H1 (cell line): Measurements from ENCODE around the gene SPATA33. TPM values are rescaled to one million over a fixed set of nuclear protein-coding genes. Genes with fewer than 3 reads are reported as not detected.

Experiments
- CTCF ChIA-PET: fragments of 300-600 bp; sonication (Branson Sonifier 250); formaldehyde crosslinking; loops from one replicate; lab custom pipeline; 2021; ENCODE audit not compliant: partially characterized antibody; lab: Charles Lee
- POLR2A ChIA-PET: fragments of 300-600 bp; sonication (Branson Sonifier 250); formaldehyde crosslinking; loops from one replicate; lab custom pipeline; 2021; ENCODE audit warnings: inconsistent platforms; ENCODE audit not compliant: partially characterized antibody; lab: Charles Lee
- DNase-seq, 2 experiments: peaks; one replicate each; pipeline versions ENCODE4 v3.0.0 to v3.0.0-alpha.2; 2010 to 2022; ENCODE audit warnings: low spot score in 2 of 2, low read depth in 1 of 2, mixed read lengths in 1 of 2
- FAIRE-seq: peaks from 2 replicates; lab custom pipeline; 2011; peaks lifted over from hg19 to GRCh38; lab: Jason Lieb, UNC
- H2AFZ ChIP-seq: 2 replicates; pipeline ENCODE4 v1.8.1; 2012; ENCODE audit warnings: low read length, inconsistent platforms
- H2AK5ac ChIP-seq: 2 replicates; pipeline ENCODE4 v1.6.1; 2013; ENCODE audit warnings: low read depth, low read length
- H2BK120ac ChIP-seq: replicated peaks from 2 replicates; pipeline ENCODE3; 2013; ENCODE audit warnings: low read depth, low read length, inconsistent platforms
- H2BK12ac ChIP-seq: 2 replicates; pipeline ENCODE4 v1.6.1; 2013; ENCODE audit warnings: low read depth, low read length
- H2BK15ac ChIP-seq: 2 replicates; pipeline ENCODE4 v1.6.1; 2013; ENCODE audit warnings: low read length
- H2BK20ac ChIP-seq: 2 replicates; pipeline ENCODE4 v1.6.1; 2013; ENCODE audit warnings: low read length
- H2BK5ac ChIP-seq: 2 replicates; pipeline ENCODE4 v1.6.1; 2013; ENCODE audit warnings: low read depth, low read length
- H3K14ac ChIP-seq: 2 replicates; pipeline ENCODE4 v1.6.1; 2013; ENCODE audit warnings: inconsistent platforms; ENCODE audit not compliant: insufficient read length
- H3K18ac ChIP-seq: 2 replicates; pipeline ENCODE4 v1.6.1; 2013; ENCODE audit warnings: low read length; ENCODE audit errors: extremely low read depth
- H3K23ac ChIP-seq: 2 replicates; pipeline ENCODE4 v1.6.1; 2013; ENCODE audit warnings: inconsistent platforms; ENCODE audit not compliant: insufficient read length
- H3K23me2 ChIP-seq: 2 replicates; pipeline ENCODE4 v1.6.1; 2013; ENCODE audit warnings: low read depth, low read length
- H3K27ac ChIP-seq: 2 replicates; pipeline ENCODE4 v1.6.1; 2011; ENCODE audit warnings: low read depth, low read length, inconsistent platforms
- H3K27me3 ChIP-seq, 4 experiments: replicated peaks in 1 of 4; 1 replicate in 1 of 4; 2 replicates in 3 of 4; pipeline versions ENCODE4 v1.6.1 to v1.8.1; 2011 to 2013; ENCODE audit warnings: low read length in 3 of 4, mild to moderate bottlenecking in 3 of 4, inconsistent platforms in 2 of 4, mixed read lengths in 2 of 4, moderate library complexity in 1 of 4; ENCODE audit not compliant: control insufficient read depth in 3 of 4, insufficient read depth in 3 of 4; ENCODE audit errors: extremely low read depth in 1 of 4
- H3K36me3 ChIP-seq, 4 experiments: 2 replicates each; pipeline versions ENCODE4 v1.6.1 to v1.8.1; 2011 to 2013; ENCODE audit warnings: mild to moderate bottlenecking in 4 of 4, low read length in 3 of 4, moderate library complexity in 2 of 4, control low read depth in 1 of 4, inconsistent platforms in 1 of 4; ENCODE audit not compliant: insufficient read depth in 4 of 4, control insufficient read depth in 2 of 4
- H3K4ac ChIP-seq: replicated peaks from 2 replicates; pipeline ENCODE3; 2013; ENCODE audit warnings: low read length, low read depth, mixed read lengths, inconsistent platforms; ENCODE audit not compliant: insufficient read length
- H3K4me1 ChIP-seq, 4 experiments: replicated peaks in 1 of 4; 1 replicate in 1 of 4; 2 replicates in 3 of 4; pipeline versions ENCODE4 v1.6.1 to v1.8.1; 2011 to 2013; ENCODE audit warnings: low read length in 3 of 4, inconsistent platforms in 2 of 4, mixed read lengths in 1 of 4; ENCODE audit not compliant: insufficient read depth in 4 of 4, control insufficient read depth in 3 of 4
- H3K4me2 ChIP-seq, 2 experiments: 2 replicates each; pipeline versions ENCODE4 v1.6.1 to v1.8.1; 2011 to 2013; ENCODE audit warnings: low read depth in 2 of 2, low read length in 2 of 2, control low read depth in 1 of 2, inconsistent platforms in 1 of 2, mild to moderate bottlenecking in 1 of 2; ENCODE audit not compliant: insufficient read depth in 1 of 2
- H3K4me3 ChIP-seq, 4 experiments: fragments of 200-600, 300-600 bp in 1 of 4; sonication (generic), shearing (Covaris generic), sonication (Bioruptor Twin) in 1 of 4; 2 replicates each; pipeline versions ENCODE4 v1.5.1 to v1.8.1; 2011 to 2016; ENCODE audit warnings: low read length in 4 of 4, low read depth in 3 of 4, control low read depth in 2 of 4, inconsistent platforms in 2 of 4, mild to moderate bottlenecking in 2 of 4, mixed read lengths in 1 of 4, moderate library complexity in 1 of 4; ENCODE audit not compliant: insufficient read depth in 2 of 4; ENCODE audit errors: extremely low read depth in 1 of 4
- H3K56ac ChIP-seq: replicated peaks from 2 replicates; pipeline ENCODE3; 2013; ENCODE audit warnings: low read depth, mild to moderate bottlenecking, mixed read lengths, low read length, inconsistent platforms; ENCODE audit not compliant: insufficient read length
- H3K79me1 ChIP-seq: 2 replicates; pipeline ENCODE4 v1.6.1; 2013; ENCODE audit warnings: low read depth, low read length, control low read depth
- H3K79me2 ChIP-seq, 2 experiments: 2 replicates each; pipeline versions ENCODE4 v1.6.1 to v1.8.1; 2012 to 2013; ENCODE audit warnings: low read length in 2 of 2, mild to moderate bottlenecking in 2 of 2, inconsistent platforms in 1 of 2; ENCODE audit not compliant: insufficient read depth in 2 of 2, control insufficient read depth in 1 of 2
- H3K9ac ChIP-seq, 4 experiments: replicated peaks in 1 of 4; 1 replicate in 1 of 4; 2 replicates in 3 of 4; pipeline versions ENCODE4 v1.6.1 to v1.8.1; 2011 to 2013; ENCODE audit warnings: low read depth in 3 of 4, low read length in 3 of 4, control low read depth in 2 of 4, mild to moderate bottlenecking in 2 of 4, moderate library complexity in 2 of 4, inconsistent platforms in 1 of 4; ENCODE audit errors: extremely low read depth in 1 of 4
- H3K9me3 ChIP-seq, 2 experiments: 2 replicates each; pipeline versions ENCODE4 v1.6.1 to v1.8.1; 2012 to 2013; ENCODE audit warnings: mild to moderate bottlenecking in 2 of 2, moderate library complexity in 2 of 2, control low read depth in 1 of 2, inconsistent platforms in 1 of 2, low read depth in 1 of 2, low read length in 1 of 2, mixed read lengths in 1 of 2; ENCODE audit not compliant: insufficient read depth in 2 of 2
- H4K20me1 ChIP-seq, 2 experiments: replicated peaks in 1 of 2; 2 replicates each; pipeline versions ENCODE3 to v1.8.1; 2011 to 2013; ENCODE audit warnings: inconsistent platforms in 2 of 2, low read length in 2 of 2, mild to moderate bottlenecking in 1 of 2; ENCODE audit not compliant: insufficient read depth in 2 of 2, control insufficient read depth in 1 of 2
- H4K5ac ChIP-seq: 2 replicates; pipeline ENCODE4 v1.6.1; 2013; ENCODE audit warnings: low read length, low read depth, mixed read lengths, inconsistent platforms; ENCODE audit not compliant: insufficient read length
- H4K8ac ChIP-seq: 2 replicates; pipeline ENCODE4 v1.8.0; 2013; ENCODE audit warnings: mild to moderate bottlenecking, moderate library complexity, low read length, inconsistent platforms; ENCODE audit not compliant: insufficient read depth; ENCODE audit errors: extremely low read depth
- H4K91ac ChIP-seq: replicated peaks from 2 replicates; pipeline ENCODE3; 2013; ENCODE audit warnings: low read length, mixed read lengths, inconsistent platforms; ENCODE audit not compliant: insufficient read length
- HDAC6 ChIP-seq: IDR thresholded peaks from one replicate; pipeline ENCODE4 v1.7.1; 2012; ENCODE audit warnings: low read depth, mild to moderate bottlenecking, inconsistent platforms, low read length, moderate library complexity
- KDM1A ChIP-seq: fragments of 200-600, 300-600 bp; sonication (generic); IDR thresholded peaks from 2 replicates; pipeline ENCODE4 v1.7.1; 2016; ENCODE audit warnings: mild to moderate bottlenecking, low read length, borderline replicate concordance
- KDM5A ChIP-seq: fragments of 200-600 bp; IDR thresholded peaks from 2 replicates; pipeline ENCODE4 v1.7.1; 2012; ENCODE audit warnings: mild to moderate bottlenecking, low read length, inconsistent platforms, mixed read lengths
- NANOG ChIP-seq: IDR thresholded peaks from 2 replicates; pipeline ENCODE4 v1.6.1; 2011; ENCODE audit warnings: low read length, low read depth, mild to moderate bottlenecking, inconsistent platforms; ENCODE audit not compliant: insufficient read depth, poor library complexity, severe bottlenecking
- POLR2AphosphoS5 ChIP-seq: IDR thresholded peaks from 2 replicates; pipeline ENCODE4 v1.6.1; 2011; ENCODE audit warnings: low read depth, low read length
- RFX5 ChIP-seq: IDR thresholded peaks from 2 replicates; pipeline ENCODE4 v1.6.1; 2011; ENCODE audit warnings: low read depth, low read length, improper control_type of control experiment, borderline replicate concordance
- SIX5 ChIP-seq: IDR thresholded peaks from 2 replicates; pipeline ENCODE4 v1.6.1; 2011; ENCODE audit warnings: mild to moderate bottlenecking, low read depth, low read length
- SP2 ChIP-seq: IDR thresholded peaks from 2 replicates; pipeline ENCODE4 v1.6.1; 2012; ENCODE audit warnings: mild to moderate bottlenecking, low read length, inconsistent platforms
- SRF ChIP-seq: IDR thresholded peaks from 2 replicates; pipeline ENCODE4 v1.6.1; 2011; ENCODE audit warnings: mild to moderate bottlenecking, low read depth, low read length, moderate library complexity
- TAF7 ChIP-seq: optimal IDR thresholded peaks from 2 replicates; pipeline ENCODE3; 2011; ENCODE audit warnings: low read depth, mild to moderate bottlenecking, inconsistent platforms, low read length, moderate library complexity, borderline replicate concordance
- WGBS, 2 experiments: shearing (Covaris generic) in 1 of 2; methylation state at CpG; one replicate each; pipeline versions ENCODE4 v1.1.6 to v1.1.7; 2013 to 2015; ENCODE audit warnings: low lambda C conversion rate in 2 of 2, mixed read lengths in 2 of 2, inconsistent platforms in 1 of 2, low coverage in 1 of 2, missing lambda C conversion rate in 1 of 2; ENCODE audit not compliant: insufficient replicate concordance in 2 of 2, insufficient coverage in 1 of 2, insufficient read length in 1 of 2; ENCODE audit errors: extremely low coverage in 1 of 2, missing lambda C conversion rate in 1 of 2; 5-methylcytosine and 5-hydroxymethylcytosine counted together
- polyA plus RNA-seq, 7 experiments: library from polyadenylated mRNA; depleted of rRNA in 3 of 7; stranded (reverse) in 5 of 7; unstranded in 2 of 7; fragments of >200 nt in 5 of 7; fragments of 200-250 nt in 2 of 7; gene quantifications; 1 replicate in 5 of 7; 2 replicates in 1 of 7; 4 replicates in 1 of 7; pipeline versions ENCODE4 v1.2.1 to v1.2.3, GENCODE V29; 2011 to 2013; ENCODE audit warnings: missing spikeins in 2 of 7, mixed read lengths in 2 of 7
- total RNA-seq: library from RNA; stranded (reverse); fragmentation: NEBNext Ultra II Directional; extraction: Animal tissue kit (Norgen Biotek cat#: 25700); gene quantifications from 2 replicates; pipeline ENCODE4 v1.2.1, GENCODE V29; 2021
- TF ChIP-seq, protein P1 (sequence below): IDR thresholded peaks from 2 replicates; pipeline ENCODE4 v1.6.1; 2012; ENCODE audit warnings: inconsistent platforms
- TF ChIP-seq, protein P2 (sequence below): IDR thresholded peaks from 2 replicates; pipeline ENCODE4 v1.6.1; 2011; ENCODE audit warnings: low read depth, mild to moderate bottlenecking, low read length; ENCODE audit not compliant: insufficient read depth

Gene SPATA33
- total and polyA plus RNA-seq, 2 of the 8 experiments (the other 6 are each of a cell fraction or from before 2014, with no cell fraction given): 5.4 to 16.9 TPM

- Histone ChIP-seq H3K79me2 (no peaks in the 10 kb centered on the region), H3K9me3 (no peaks in the 10 kb centered on the region), H3K56ac (no peak overlapping the region), H3K79me1 (no peaks in the 10 kb centered on the region), H3K4me3 (no peak overlapping the region), H4K5ac (no peak overlapping the region), H3K14ac (no peak overlapping the region), H2BK12ac (no peak overlapping the region), H2BK5ac (no peak overlapping the region), H2BK15ac (no peak overlapping the region), H2AFZ (no peak overlapping the region), H2BK120ac (no peak overlapping the region), H2BK20ac (no peak overlapping the region), H3K4me1 (peaks cover 0 to 11% (median 5%) of the 10 kb centered on the region in 4 experiments; a peak in 5 of 7 replicates), H4K91ac (no peak overlapping the region), H3K23me2 (peaks cover 13% of the 10 kb centered on the region; the same call in 1 of the 2 replicates), H3K27ac (no peak overlapping the region), H3K23ac (no peak overlapping the region), H2AK5ac (no peak overlapping the region), H4K20me1 (peaks cover 0 to 22% of the 10 kb centered on the region in 2 experiments), H3K9ac (no peak overlapping the region), H3K4me2 (no peak overlapping the region), H4K8ac (no peak overlapping the region), H3K4ac (no peak overlapping the region), H3K18ac (no peak overlapping the region), H3K36me3 (peaks cover 3 to 24% (median 8%) of the 10 kb centered on the region in 4 experiments; a peak in 6 of 8 replicates), H3K27me3 (no peaks in the 10 kb centered on the region)
- WGBS, 2 experiments: 94% methylated on average over 30 of the region's 32 CpGs; no CpG with 5 or more reads in 1 of the 2 experiments
- ChIA-PET POLR2A (interaction anchor here (0.6 to 6.6 kb wide), 13 partner anchors 9 to 988 kb away, joined by 3 to 59 read pairs (median 4); partner anchors contain the start of genes CDK10, CPNE7 and VPS9D1), CTCF (interaction anchor here (0.6 to 3.7 kb wide), 10 partner anchors 8 to 225 kb away, joined by 3 to 16 read pairs (median 4); partner anchors contain the start of gene VPS9D1)
- FAIRE-seq: no peak
- DNase-seq: no peak
- TF ChIP-seq NANOG (no peak), SRF (no peak), SP2 (no peak), TAF7 (no peak), RFX5 (no peak), POLR2AphosphoS5 (no peak; the same call in 1 of the 2 replicates), KDM5A (no peak), SIX5 (no peak), KDM1A (no peak), HDAC6 (no peak)
- TF ChIP-seq, protein P1, sequence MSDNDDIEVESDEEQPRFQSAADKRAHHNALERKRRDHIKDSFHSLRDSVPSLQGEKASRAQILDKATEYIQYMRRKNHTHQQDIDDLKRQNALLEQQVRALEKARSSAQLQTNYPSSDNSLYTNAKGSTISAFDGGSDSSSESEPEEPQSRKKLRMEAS: no peak
- TF ChIP-seq, protein P2, sequence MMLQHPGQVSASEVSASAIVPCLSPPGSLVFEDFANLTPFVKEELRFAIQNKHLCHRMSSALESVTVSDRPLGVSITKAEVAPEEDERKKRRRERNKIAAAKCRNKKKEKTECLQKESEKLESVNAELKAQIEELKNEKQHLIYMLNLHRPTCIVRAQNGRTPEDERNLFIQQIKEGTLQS: no peak
Measured at GRCh38 chr16:89697616-89698331, 40.1 kb downstream of the SPATA33 start.
